MCF 10A (cell line): Measurements from ENCODE around the gene OR1I1. TPM values are rescaled to one million over a fixed set of nuclear protein-coding genes. Genes with fewer than 3 reads are reported as not detected.
"Not testable (repeated sequence)": the region's sequence is repeated elsewhere in the genome, so short reads cannot be mapped to it uniquely, and the experiment has no call there.

ENCODE experiments used
- BruUV-seq: library from RNA; stranded (reverse); fragments of 400-500 nt; replicated peaks from 2 replicates; lab custom pipeline; 2021; lab: Mats Ljungman, UMichigan
- CTCF ChIA-PET: fragments of 300-600 bp; sonication (Branson Sonifier 250); formaldehyde crosslinking; extraction: SDS; loops from one replicate; lab custom pipeline; 2021; ENCODE audit warnings: antibody characterized with exemption, inconsistent platforms; lab: Yijun Ruan, JAX
- POLR2A ChIA-PET: fragments of 300-600, 350-650 bp; sonication (Branson Sonifier 250); formaldehyde crosslinking; extraction: SDS; loops from one replicate; lab custom pipeline; 2020; ENCODE audit warnings: antibody characterized with exemption, inconsistent platforms; lab: Yijun Ruan, JAX
- DNase-seq: peaks from one replicate; pipeline ENCODE4 v3.0.0-alpha.2; 2018; ENCODE audit not compliant: unreplicated experiment
- H3K27ac Mint-ChIP-seq: one replicate; pipeline ENCODE4 v1.8.0; 2022; ENCODE audit warnings: mild to moderate bottlenecking, low read depth, mixed read lengths; ENCODE audit not compliant: unreplicated experiment
- H3K27me3 Mint-ChIP-seq: one replicate; pipeline ENCODE4 v1.8.0; 2022; ENCODE audit warnings: mixed read lengths; ENCODE audit not compliant: insufficient read depth, unreplicated experiment
- H3K36me3 Mint-ChIP-seq: one replicate; pipeline ENCODE4 v1.8.0; 2022; ENCODE audit warnings: mild to moderate bottlenecking, moderate library complexity, mixed read lengths; ENCODE audit not compliant: insufficient read depth, unreplicated experiment
- H3K4me1 Mint-ChIP-seq: one replicate; pipeline ENCODE4 v1.8.0; 2022; ENCODE audit warnings: mixed read lengths; ENCODE audit not compliant: insufficient read depth, unreplicated experiment
- H3K4me3 Mint-ChIP-seq: one replicate; pipeline ENCODE4 v1.8.0; 2022; ENCODE audit warnings: mild to moderate bottlenecking, moderate library complexity, mixed read lengths; ENCODE audit not compliant: unreplicated experiment
- H3K9me3 Mint-ChIP-seq: one replicate; pipeline ENCODE4 v1.8.0; 2022; ENCODE audit warnings: mixed read lengths; ENCODE audit not compliant: unreplicated experiment
- CTCF ChIP-seq: fragments of 200-600 bp; IDR thresholded peaks from one replicate; pipeline ENCODE4 v1.8.0; 2022; ENCODE audit warnings: antibody characterized with exemption, mild to moderate bottlenecking; ENCODE audit not compliant: unreplicated experiment
- intact Hi-C: fragments of 100-400 bp; cut with micrococcal nuclease; formaldehyde crosslinking; loops from 2 replicates; pipeline ENCODE4 v1.14.1; 2022
- total RNA-seq: library from RNA; stranded (reverse); gene quantifications from 2 replicates; pipeline ENCODE4 v1.2.3, GENCODE V29; 2022

OR1I1 gene
- total RNA-seq, 1 experiment from 2014 or later, result not detected

DNA sequence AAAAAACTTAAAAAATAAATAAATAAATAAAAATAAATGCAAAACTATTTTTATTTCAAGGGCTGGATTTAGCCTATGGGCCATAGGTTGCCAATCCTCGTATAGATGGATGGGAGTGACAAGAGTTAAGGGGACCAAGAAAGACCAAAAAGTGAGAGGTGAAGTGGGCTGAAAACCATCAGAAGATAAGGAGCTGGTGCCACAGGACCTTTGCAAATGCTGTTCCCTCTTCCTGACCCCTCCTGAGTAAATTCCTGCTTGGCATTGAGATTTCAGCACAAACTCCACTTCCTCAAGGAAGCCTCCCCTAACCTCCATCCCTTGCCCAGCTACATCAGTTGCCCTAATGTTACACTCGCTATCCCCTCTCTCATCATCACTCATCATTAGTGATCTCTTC is 11.0 kb downstream of the OR1I1 start:
- BruUV-seq, result no TSS peak
- Mint-ChIP-seq H3K27ac (no peak overlapping the region), H3K27me3 (peaks cover 5% of the 10 kb centered on the region), H3K9me3 (no peaks in the 10 kb centered on the region), H3K36me3 (no peaks in the 10 kb centered on the region), H3K4me1 (no peaks in the 10 kb centered on the region), H3K4me3 (no peak overlapping the region)
- TF ChIP-seq CTCF, result no peak
- ChIA-PET POLR2A (interaction anchor here (0.5 to 1.4 kb wide), 2 partner anchors 33 to 326 kb away, joined by 3 read pairs; a partner anchor contains a TSS), CTCF (interaction anchor here (0.6 to 4.6 kb wide), 15 partner anchors 8 to 1138 kb away, joined by 3 to 38 read pairs (median 5); partner anchors contain the start of gene OR1I1)
- intact Hi-C loops, result loop anchor here (10.0 kb wide), 1 partner anchor 218 kb away; no protein-coding TSS in a partner anchor
- no peak for DNase-seq

DNA sequence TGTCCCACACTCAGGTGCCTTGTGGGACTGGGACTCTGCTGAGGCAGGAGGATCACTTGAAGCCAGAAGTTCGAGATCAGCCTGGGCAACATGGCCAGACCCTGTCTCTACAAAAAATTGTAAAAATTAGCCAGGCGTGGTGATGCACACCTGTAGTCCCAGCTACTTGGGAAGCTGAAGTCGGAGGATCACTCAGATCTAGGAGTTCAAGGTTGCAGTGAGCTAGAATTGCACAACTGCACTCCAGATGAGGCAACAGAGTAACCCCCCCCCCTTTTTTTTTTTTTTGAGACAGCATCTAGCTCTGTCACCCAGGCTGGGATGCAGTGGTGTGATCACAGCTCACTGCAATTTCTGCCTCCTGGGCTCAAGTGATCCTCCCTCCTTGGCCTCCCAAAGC is 14.2 kb downstream of the OR1I1 start:
- POLR2A ChIA-PET, result no interaction called here
- no peak overlapping the region for H3K27ac Mint-ChIP-seq
- CTCF ChIA-PET, result interaction anchor here (0.5 to 0.6 kb wide), 3 partner anchors 55 to 1059 kb away, joined by 3 to 6 read pairs (median 3); no protein-coding TSS in a partner anchor
- no peaks in the 10 kb centered on the region for H3K9me3 Mint-ChIP-seq
- H3K36me3 Mint-ChIP-seq, result no peaks in the 10 kb centered on the region
- H3K27me3 Mint-ChIP-seq, result no peaks in the 10 kb centered on the region
- no peak overlapping the region for H3K4me3 Mint-ChIP-seq
- no peak for DNase-seq
- H3K4me1 Mint-ChIP-seq, result no peaks in the 10 kb centered on the region
- intact Hi-C loops, result loop anchor here (10.0 kb wide), 1 partner anchor 221 kb away; no protein-coding TSS in a partner anchor
- no peak for TF ChIP-seq CTCF
- no TSS peak for BruUV-seq

GRCh38 chr19:15097980-15098379 is 16.0 kb downstream of the OR1I1 start:
- H3K27me3 Mint-ChIP-seq, DNase-seq, BruUV-seq, H3K4me1 Mint-ChIP-seq, H3K36me3 Mint-ChIP-seq, POLR2A ChIA-PET, H3K9me3 Mint-ChIP-seq, H3K27ac Mint-ChIP-seq, H3K4me3 Mint-ChIP-seq: not testable (repeated sequence)
- CTCF ChIA-PET, result interaction anchor here (0.6 to 1.6 kb wide), 4 partner anchors 51 to 560 kb away, joined by 3 to 7 read pairs (median 3); no protein-coding TSS in a partner anchor
- intact Hi-C loops, result loop anchor here (10.0 kb wide), 1 partner anchor 223 kb away; no protein-coding TSS in a partner anchor

- intact Hi-C loops, result loop anchor here (10.0 kb wide), 1 partner anchor 224 kb away; no protein-coding TSS in a partner anchor
- ChIA-PET CTCF (interaction anchor here (0.6 to 1.6 kb wide), 4 partner anchors 50 to 559 kb away, joined by 3 to 7 read pairs (median 3); no protein-coding TSS in a partner anchor), POLR2A (no interaction called here)
- no peak for DNase-seq
- TF ChIP-seq CTCF, result no peak
- Mint-ChIP-seq H3K27ac (no peak overlapping the region), H3K9me3 (peaks cover under 1% of the 10 kb centered on the region), H3K4me3 (no peak overlapping the region), H3K36me3 (no peaks in the 10 kb centered on the region), H3K27me3 (no peaks in the 10 kb centered on the region), H3K4me1 (no peaks in the 10 kb centered on the region)
- no TSS peak for BruUV-seq
Observed at GRCh38 chr19:15098460-15098859, 16.4 kb downstream of the OR1I1 start.
